HS-27A (cell line): ENCODE data around the gene RNF144B.
"Not testable (repeated sequence)": the region's sequence is repeated elsewhere in the genome, so short reads cannot be mapped to it uniquely, and the experiment has no call there.

Experiments
- DNase-seq: peaks from one replicate; pipeline ENCODE4 v3.0.0-alpha.2; 2012; ENCODE audit warnings: low read depth, missing footprints

The RNF144B gene

GRCh38 chr6:18444111-18444510 is 57.0 kb downstream of the RNF144B start:
- DNase-seq: no peak

DNA sequence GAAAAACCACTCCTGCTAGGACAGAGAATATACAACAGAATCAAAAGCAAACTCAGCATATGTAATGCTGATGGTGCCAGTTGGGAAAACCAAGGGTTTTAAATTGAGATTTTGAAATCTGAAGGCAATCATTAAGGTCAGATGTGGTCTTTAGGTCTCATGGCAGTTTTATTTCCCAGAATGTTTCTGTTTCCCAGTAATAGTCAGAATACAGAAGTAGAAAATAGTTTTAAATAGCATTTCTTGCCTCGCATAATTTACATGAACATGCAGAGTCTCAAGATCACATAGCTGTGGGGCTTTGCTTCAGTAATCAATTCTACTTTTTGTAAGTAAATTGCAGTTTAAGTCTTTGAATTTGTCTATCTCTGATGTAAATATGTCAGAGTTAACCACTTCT is 58.1 kb downstream of the RNF144B start:
- no peak for DNase-seq

DNA sequence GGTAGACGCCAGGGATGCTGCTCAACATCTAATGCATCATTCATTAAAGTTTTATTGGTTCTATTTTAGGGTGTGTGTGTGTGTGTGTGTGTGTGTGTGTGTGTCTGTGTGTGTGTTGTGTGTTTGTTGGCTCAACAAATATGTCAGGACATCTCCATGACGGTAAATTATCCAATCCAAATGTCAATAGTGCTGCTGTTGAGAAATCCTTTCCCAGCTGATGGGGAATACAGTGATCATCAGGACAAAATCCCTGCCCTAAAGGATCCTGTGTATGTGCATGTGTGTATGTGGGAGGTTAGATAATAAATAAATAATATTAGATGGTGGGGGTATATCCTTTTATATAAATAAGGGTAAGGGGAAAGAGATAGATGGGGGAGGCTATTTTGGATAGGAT is 59.6 kb downstream of the RNF144B start:
- DNase-seq: no peak

GRCh38 chr6:18447552-18447951 is 60.4 kb downstream of the RNF144B start:
- no peak for DNase-seq

DNA sequence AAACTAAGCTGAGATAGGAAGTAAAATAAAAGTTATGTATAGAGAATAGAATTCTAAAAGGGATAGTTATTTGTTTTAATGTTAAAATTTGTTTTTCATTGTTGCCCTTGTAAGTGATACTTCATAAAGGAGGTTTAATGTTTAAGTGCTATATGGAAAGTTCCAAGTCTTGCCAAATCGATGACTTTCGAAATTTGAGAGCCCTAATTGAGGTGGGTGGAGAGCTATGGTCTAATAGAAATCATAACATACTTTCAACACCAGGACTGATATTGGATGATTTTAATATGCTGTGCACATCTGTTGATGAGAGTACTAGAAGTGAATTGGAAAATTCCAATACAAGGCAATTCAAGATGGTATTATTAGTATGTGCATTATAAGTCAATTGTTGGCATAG is 64.6 kb downstream of the RNF144B start:
- DNase-seq: no peak

GRCh38 chr6:18454446-18454845 is 67.3 kb downstream of the RNF144B start:
- DNase-seq: no peak

DNA sequence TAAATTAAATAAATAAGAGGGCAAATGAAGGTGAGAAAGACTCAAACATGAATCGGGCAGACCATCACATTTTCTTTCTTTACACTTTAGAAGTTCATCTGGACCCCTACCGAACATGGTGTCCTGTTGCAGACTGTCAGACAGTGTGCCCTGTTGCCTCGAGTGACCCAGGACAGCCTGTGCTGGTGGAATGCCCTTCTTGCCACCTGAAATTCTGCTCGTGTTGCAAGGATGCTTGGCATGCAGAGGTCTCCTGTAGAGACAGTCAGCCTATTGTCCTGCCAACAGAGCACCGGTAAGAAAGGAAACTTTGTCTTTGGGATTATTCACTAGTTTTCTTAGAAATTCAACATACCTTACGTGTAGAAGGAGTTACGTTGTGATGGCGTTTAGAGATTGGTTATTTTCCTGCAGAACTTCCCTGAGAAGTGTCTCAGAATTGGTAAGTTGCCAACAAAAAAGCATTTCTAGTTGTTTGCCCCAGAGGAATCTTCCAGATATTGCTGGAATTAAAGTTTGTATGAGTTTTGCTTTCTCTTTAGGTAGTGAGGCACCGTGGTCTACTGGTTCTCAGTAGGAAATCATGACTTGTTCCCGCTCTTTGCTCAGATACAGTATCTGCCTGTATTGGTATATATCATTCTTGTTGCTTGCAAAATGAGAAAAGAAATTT is 70.1 kb downstream of the RNF144B start:
- DNase-seq: no peak

- not testable (repeated sequence) for DNase-seq
These were observed 70.9 kb downstream of the RNF144B start for GRCh38 chr6:18458086-18458485.

GRCh38 chr6:18463429-18463828 is 76.3 kb downstream of the RNF144B start:
- no peak for DNase-seq

DNA sequence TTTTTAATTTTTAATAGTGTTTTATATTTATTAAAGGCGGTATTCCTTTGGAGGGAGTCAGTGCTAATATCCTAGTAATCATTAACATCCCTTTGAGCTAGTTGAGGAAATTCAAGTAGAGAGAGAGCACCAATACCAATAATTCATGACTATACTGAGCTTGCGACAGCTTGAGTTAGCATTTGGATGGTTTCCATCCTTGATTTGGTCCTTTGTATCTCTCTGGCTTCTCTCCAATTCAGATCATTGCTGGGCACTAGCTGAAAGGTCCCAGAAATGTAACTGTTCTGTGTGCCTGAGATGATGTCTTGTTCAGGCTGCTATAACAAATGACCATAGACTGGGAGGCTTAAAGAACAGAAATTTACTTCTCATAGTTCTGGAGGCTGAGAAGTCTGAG is 77.0 kb downstream of the RNF144B start:
- DNase-seq: no peak

GRCh38 chr6:18465410-18466154 is 78.4 kb downstream of the RNF144B start:
- no peak for DNase-seq

- DNase-seq: no peak
These were observed 80.8 kb downstream of the RNF144B start for GRCh38 chr6:18467741-18468502.

- DNase-seq: no peak
These were observed 81.3 kb downstream of the RNF144B start for GRCh38 chr6:18468503-18468843.

GRCh38 chr6:18469536-18469935 is 82.4 kb downstream of the RNF144B start:
- DNase-seq: no peak

- no peak for DNase-seq
These were observed 84.2 kb downstream of the RNF144B start for GRCh38 chr6:18471232-18471964.

GRCh38 chr6:18472941-18473340 is 85.8 kb downstream of the RNF144B start:
- no peak for DNase-seq

- DNase-seq: no peak
These were observed 86.6 kb downstream of the RNF144B start for GRCh38 chr6:18473755-18474154.

- no peak for DNase-seq
These were observed 90.3 kb downstream of the RNF144B start for GRCh38 chr6:18477301-18477941.

DNA sequence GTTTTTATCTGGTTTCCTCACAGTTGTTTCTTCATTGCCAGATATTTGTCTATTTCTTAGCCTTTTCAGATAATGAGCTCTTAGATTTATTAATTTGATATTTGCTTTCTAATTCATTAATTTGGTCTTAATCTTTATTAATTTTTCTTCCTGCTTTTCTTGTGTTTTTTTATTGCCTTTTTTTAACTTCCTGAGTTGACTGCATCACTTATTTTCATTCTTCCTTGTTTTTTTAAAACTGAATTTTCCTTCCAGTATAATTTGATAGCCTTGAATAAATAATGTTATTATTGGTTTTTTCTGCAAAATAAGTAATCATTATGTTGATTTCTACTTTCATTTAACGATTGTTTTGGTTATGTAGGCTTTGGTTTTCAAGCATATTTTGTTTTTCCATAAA is 91.5 kb downstream of the RNF144B start:
- DNase-seq: no peak

GRCh38 chr6:18481870-18482269 is 94.7 kb downstream of the RNF144B start:
- no peak for DNase-seq

- no peak for DNase-seq
These were observed 98.7 kb downstream of the RNF144B start for GRCh38 chr6:18485660-18486435.
